Ishikawa (cell line): ENCODE data around the gene SUN1.

Source experiments
- CEBPB ChIP-seq: IDR thresholded peaks from 2 replicates; pipeline ENCODE4 v1.6.1; 2012
- CREB1 ChIP-seq: IDR thresholded peaks from 2 replicates; pipeline ENCODE4 v1.6.1; 2012; ENCODE audit warnings: low read depth
- EGR1 ChIP-seq: IDR thresholded peaks from 2 replicates; pipeline ENCODE4 v1.6.1; 2012
- EP300 ChIP-seq: IDR thresholded peaks from 2 replicates; pipeline ENCODE4 v1.6.1; 2012; ENCODE audit warnings: borderline replicate concordance
- FOXM1 ChIP-seq: IDR thresholded peaks from 2 replicates; pipeline ENCODE4 v1.6.1; 2012; ENCODE audit warnings: low read depth, borderline replicate concordance
- MAX ChIP-seq: IDR thresholded peaks from 2 replicates; pipeline ENCODE4 v1.6.1; 2012
- NFIC ChIP-seq: IDR thresholded peaks from 2 replicates; pipeline ENCODE4 v1.6.1; 2012
- RAD21 ChIP-seq: IDR thresholded peaks from 2 replicates; pipeline ENCODE4 v1.6.1; 2012; ENCODE audit warnings: low read depth
- REST ChIP-seq: IDR thresholded peaks from 2 replicates; pipeline ENCODE4 v1.6.1; 2012; ENCODE audit warnings: low read depth, mild to moderate bottlenecking
- TAF1 ChIP-seq: IDR thresholded peaks from 2 replicates; pipeline ENCODE4 v1.6.1; 2012; ENCODE audit warnings: low read depth, mild to moderate bottlenecking
- TCF12 ChIP-seq: IDR thresholded peaks from 2 replicates; pipeline ENCODE4 v1.6.1; 2012; ENCODE audit warnings: low read depth
- TEAD4 ChIP-seq: IDR thresholded peaks from 2 replicates; pipeline ENCODE4 v1.6.1; 2012
- USF1 ChIP-seq: IDR thresholded peaks from 2 replicates; pipeline ENCODE4 v1.6.1; 2012
- YY1 ChIP-seq: IDR thresholded peaks from 2 replicates; pipeline ENCODE4 v1.6.1; 2012; ENCODE audit warnings: low read depth
- ZBTB7A ChIP-seq: IDR thresholded peaks from 2 replicates; pipeline ENCODE4 v1.6.1; 2012; ENCODE audit warnings: low read depth

SUN1 gene

GRCh38 chr7:885261-885892 lies 53.1 kb downstream of the SUN1 start:
- no peak for TF ChIP-seq TAF1
- TF ChIP-seq MAX = no peak
- no peak for TF ChIP-seq ZBTB7A
- TF ChIP-seq FOXM1 = no peak
- no peak for TF ChIP-seq CREB1
- no peak for TF ChIP-seq REST

GRCh38 chr7:885893-886625 lies 53.8 kb downstream of the SUN1 start:
- TF ChIP-seq FOXM1 = no peak
- no peak for TF ChIP-seq TAF1
- no peak for TF ChIP-seq EP300
- no peak for TF ChIP-seq MAX
- TF ChIP-seq CREB1 = no peak
- TF ChIP-seq TEAD4 = no peak
- TF ChIP-seq YY1 = no peak
- no peak for TF ChIP-seq REST
- no peak for TF ChIP-seq USF1
- TF ChIP-seq NFIC = no peak
- no peak for TF ChIP-seq TCF12
- TF ChIP-seq EGR1 = no peak
- no peak for TF ChIP-seq CEBPB
- TF ChIP-seq RAD21 = no peak
- TF ChIP-seq ZBTB7A = no peak

GRCh38 chr7:886626-887487 lies 54.6 kb downstream of the SUN1 start:
- no peak for TF ChIP-seq ZBTB7A

- TF ChIP-seq FOXM1 (no peak), MAX (no peak), CEBPB (no peak), TAF1 (no peak), ZBTB7A (no peak), TEAD4 (no peak), YY1 (no peak), EGR1 (no peak), EP300 (no peak), NFIC (no peak), USF1 (no peak)
Measured at GRCh38 chr7:887488-887820, 55.2 kb downstream of the SUN1 start.
